Kidney epithelial cell (primary cell): ENCODE measurements around the gene ATP8B4. TPM values are rescaled to one million over a fixed set of nuclear protein-coding genes. Genes with fewer than 3 reads are reported as not detected.

Source experiments
- DNase-seq: peaks from one replicate; pipeline ENCODE4 v3.0.0-alpha.2; 2010; ENCODE audit warnings: low read depth
- H3K27me3 ChIP-seq: 2 replicates; pipeline ENCODE4 v1.6.0; 2011; ENCODE audit warnings: low read length; ENCODE audit not compliant: control insufficient read depth, insufficient read depth
- H3K36me3 ChIP-seq: 2 replicates; pipeline ENCODE4 v1.5.1; 2011; ENCODE audit warnings: low read length; ENCODE audit not compliant: control insufficient read depth, insufficient read depth
- H3K4me3 ChIP-seq: 2 replicates; pipeline ENCODE4 v1.5.1; 2011; ENCODE audit warnings: low read depth, mild to moderate bottlenecking, control low read depth, low read length
- total RNA-seq: library from RNA; depleted of rRNA; stranded (reverse); fragments of >200 nt; gene quantifications from 2 replicates; pipeline ENCODE4 v1.2.3, GENCODE V29; 2015
- TF ChIP-seq, protein P1 (sequence below): IDR thresholded peaks from 2 replicates; pipeline ENCODE4 v1.5.1; 2011; ENCODE audit warnings: mild to moderate bottlenecking, moderate library complexity, low read length, control low read depth, inconsistent platforms; ENCODE audit not compliant: insufficient read depth, poor library complexity, severe bottlenecking

The ATP8B4 gene
- total RNA-seq, 1 donor from 2014 or later = 0.25 TPM

DNA sequence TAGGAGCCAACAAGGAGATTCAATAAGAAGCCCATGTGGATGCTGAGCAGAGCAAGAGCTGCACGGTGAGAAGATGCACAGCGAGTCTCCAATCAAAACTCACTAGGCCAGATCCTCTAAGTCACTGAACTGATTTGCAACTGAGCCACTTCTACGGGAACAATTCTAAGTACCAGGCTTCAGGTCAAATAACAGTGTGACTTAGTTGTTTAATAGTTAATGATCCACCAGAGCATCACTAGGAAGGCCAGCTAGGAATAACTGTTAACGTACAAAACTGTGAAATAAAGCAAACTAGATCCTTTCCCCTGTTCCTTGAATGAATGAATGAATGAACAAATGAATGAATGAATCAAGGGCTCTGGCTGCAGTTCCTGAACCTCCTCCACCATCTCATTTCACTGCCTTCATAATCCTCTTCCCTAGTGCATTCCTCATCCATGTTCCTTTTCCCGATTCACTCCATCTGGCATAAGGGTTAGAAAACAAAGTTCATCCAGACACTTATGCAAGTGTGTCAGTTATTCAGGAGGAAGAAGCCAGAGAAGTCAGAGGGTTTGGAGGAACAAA lies 59.7 kb downstream of the ATP8B4 start:
- Histone ChIP-seq H3K27me3 (no peaks in the 10 kb centered on the region), H3K4me3 (no peak overlapping the region), H3K36me3 (no peaks in the 10 kb centered on the region)
- TF ChIP-seq, protein P1, sequence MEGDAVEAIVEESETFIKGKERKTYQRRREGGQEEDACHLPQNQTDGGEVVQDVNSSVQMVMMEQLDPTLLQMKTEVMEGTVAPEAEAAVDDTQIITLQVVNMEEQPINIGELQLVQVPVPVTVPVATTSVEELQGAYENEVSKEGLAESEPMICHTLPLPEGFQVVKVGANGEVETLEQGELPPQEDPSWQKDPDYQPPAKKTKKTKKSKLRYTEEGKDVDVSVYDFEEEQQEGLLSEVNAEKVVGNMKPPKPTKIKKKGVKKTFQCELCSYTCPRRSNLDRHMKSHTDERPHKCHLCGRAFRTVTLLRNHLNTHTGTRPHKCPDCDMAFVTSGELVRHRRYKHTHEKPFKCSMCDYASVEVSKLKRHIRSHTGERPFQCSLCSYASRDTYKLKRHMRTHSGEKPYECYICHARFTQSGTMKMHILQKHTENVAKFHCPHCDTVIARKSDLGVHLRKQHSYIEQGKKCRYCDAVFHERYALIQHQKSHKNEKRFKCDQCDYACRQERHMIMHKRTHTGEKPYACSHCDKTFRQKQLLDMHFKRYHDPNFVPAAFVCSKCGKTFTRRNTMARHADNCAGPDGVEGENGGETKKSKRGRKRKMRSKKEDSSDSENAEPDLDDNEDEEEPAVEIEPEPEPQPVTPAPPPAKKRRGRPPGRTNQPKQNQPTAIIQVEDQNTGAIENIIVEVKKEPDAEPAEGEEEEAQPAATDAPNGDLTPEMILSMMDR = no peak
- DNase-seq = no peak

DNA sequence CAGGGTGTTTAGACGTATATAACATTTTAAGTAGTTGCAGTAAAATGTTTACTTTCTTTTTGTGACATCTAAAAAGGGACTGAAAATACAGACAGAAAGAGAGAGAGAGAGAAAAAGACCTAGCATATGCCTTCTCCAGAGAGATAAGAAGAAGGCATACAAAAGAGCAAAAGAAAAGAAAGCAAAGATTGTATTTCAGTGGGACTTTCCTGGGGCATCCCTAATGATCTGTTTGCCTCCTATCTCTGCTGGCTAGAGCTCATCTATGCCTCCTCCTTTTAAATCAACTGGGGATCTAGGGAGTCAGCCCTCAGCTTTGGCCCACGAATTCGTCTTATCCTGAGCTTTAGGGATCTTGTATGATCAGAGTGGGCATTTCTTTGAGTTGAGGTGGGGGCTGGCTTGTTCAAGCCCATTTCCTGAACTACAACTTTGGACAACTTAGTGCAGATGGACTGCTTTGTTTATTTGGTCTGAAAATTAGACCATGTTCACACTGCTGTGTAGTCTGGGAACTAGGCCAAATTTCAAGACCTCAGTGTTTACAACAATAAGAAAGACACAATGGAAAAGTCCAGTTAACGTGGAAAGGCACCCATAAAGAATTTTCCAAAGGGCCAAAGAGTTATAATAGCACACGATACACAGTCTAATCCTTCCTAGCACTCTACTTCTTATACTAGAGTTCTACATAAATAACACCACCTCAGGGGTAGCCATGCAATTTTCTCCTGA lies 61.0 kb downstream of the ATP8B4 start:
- TF ChIP-seq, protein P1 = no peak
- DNase-seq = no peak
- no peak overlapping the region for H3K4me3 ChIP-seq
- no peaks in the 10 kb centered on the region for H3K27me3 ChIP-seq
- H3K36me3 ChIP-seq = no peaks in the 10 kb centered on the region

DNA sequence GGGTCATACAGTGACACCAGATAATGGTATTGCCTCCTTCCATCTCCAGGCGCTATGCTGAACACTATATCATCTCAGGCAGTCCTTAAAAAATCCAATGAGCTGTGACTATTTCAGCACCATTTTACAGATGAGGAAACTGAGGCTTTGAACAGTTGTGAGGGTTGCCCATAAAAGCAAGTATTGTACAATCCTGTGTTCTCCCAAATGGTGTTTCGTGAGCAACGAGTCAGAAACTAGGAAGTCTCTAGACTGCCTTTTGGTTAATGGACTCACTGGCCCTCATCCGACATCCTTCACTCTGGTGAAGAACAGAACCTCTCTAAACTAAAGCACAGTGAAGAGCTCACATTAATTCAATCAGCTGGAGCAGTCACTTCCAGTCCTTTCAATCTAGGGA lies 61.8 kb downstream of the ATP8B4 start:
- Histone ChIP-seq H3K36me3 (no peaks in the 10 kb centered on the region), H3K4me3 (no peak overlapping the region), H3K27me3 (no peaks in the 10 kb centered on the region)
- DNase-seq = no peak
- TF ChIP-seq, protein P1 = no peak

DNA sequence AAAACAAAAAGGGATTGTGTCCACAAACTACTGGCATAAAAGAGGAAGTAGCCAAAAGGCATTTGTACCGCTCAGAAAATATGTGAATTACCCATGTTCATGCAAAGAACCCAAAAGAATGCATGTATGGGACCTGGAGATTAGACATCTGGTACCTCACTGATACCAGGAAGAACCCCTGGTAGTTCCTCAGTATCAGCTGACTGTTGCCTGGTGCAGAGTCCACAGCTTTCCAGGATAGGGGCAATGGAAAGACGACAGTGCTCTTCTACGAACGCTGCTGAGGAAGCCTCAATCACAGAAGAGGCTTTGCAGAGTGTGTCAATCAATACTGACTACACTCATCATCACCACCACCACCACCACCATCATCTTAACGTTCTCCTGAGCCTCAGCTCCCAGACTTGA lies 63.3 kb downstream of the ATP8B4 start:
- Histone ChIP-seq H3K4me3 (no peak overlapping the region), H3K27me3 (no peaks in the 10 kb centered on the region), H3K36me3 (no peaks in the 10 kb centered on the region)
- TF ChIP-seq, protein P1 = no peak
- no peak for DNase-seq

DNA sequence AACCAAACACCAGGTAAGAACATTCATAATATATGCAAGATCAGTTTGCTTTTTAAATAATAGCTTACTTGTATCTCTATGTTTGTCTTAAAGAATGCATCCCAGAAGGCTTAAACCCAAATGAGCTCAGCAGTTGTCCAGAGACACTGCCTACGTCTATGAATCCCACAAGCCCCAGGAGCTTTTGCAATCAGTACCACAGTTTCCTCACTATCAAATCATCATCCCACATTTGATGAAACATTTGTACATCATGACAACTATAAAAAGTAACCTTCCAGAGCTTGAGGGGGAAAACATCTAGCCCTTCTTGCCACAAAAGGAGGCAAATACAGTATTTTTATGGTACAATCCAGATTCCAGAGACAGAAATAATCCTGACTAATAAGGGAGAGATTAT lies 63.7 kb downstream of the ATP8B4 start:
- H3K36me3 ChIP-seq = no peaks in the 10 kb centered on the region
- TF ChIP-seq, protein P1 = no peak
- no peak overlapping the region for H3K4me3 ChIP-seq
- no peaks in the 10 kb centered on the region for H3K27me3 ChIP-seq
- DNase-seq = no peak
